ENCODE data around the gene COCH. TPM values are rescaled to one million over a fixed set of nuclear protein-coding genes. Genes with fewer than 3 reads are reported as not detected.

The COCH gene
- total RNA-seq (2014; rRNA removed; shearing (Covaris generic)), result 35.5 and 43.5 TPM in 2 replicates

- DNase-seq (ENCODE audit: low read depth), result peak; percentile 70
Observed at GRCh38 chr14:30874120-30874998, at the start of gene COCH. TSS of gene COCH (plus strand) at chr14:30874559. CDS start at chr14:30874939, 380 bp downstream.

DNA sequence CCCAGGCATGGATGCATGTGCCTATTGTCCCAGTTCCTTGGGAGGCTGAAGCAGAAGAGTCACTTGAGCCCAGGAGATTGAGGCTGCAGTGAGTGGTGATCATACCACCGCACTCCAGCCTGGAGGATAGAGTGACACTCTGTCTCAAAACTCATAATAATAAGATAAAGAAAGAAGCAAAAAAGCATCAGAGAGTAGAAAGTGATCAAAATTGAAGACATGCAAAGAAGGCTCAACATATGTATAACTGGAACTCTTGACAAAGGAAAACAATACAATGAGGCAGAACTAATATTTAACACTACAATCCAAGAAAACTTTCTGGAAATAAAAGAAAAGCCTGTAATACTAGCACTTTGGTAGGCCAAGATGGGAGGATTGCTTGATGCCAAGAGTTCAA, 48.3 kb upstream of the COCH start:
- no peak for DNase-seq (ENCODE audit: low read depth)

DNA sequence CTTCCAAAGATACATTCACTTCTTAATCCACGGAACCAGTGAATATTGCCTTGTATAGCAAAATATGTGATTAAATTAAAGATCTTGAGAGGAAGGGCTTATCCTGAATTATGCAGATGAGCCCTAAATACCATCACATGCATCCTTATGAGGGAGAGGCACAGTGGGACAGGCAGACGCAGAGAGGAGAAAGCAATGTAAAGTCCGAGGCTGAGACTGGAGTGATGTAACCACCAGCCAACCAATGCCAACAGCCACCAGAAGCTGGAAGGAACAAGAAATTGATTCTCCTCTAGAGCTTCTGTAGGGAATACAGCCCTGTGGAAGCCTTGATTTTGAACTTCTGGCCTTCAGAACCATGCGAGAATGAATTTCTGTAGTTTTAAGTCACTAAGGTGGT, 44.5 kb upstream of the COCH start:
- DNase-seq (ENCODE audit: low read depth), result no peak

DNA sequence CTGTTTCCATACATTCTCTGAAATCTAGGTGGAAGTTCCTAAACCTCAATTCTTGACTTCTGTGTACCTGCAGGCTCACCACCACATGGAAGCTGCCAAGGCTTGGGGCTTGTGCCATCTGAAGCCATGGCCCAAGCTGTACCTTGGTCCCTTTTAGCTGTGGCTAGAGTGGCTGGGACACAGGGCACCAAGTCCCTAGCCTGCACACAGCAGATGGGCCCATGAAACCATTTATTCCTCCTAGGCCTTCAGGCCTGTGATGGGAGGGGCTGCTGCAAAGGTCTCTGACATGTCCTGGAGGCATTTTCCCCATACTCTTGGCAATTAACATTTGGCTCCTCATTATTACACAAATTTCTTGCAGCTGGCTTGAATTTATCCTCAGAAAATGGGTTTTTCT, 40.0 kb upstream of the COCH start:
- no peak for DNase-seq (ENCODE audit: low read depth)

- no peak for DNase-seq (ENCODE audit: low read depth)
Observed at GRCh38 chr14:30838351-30838750, 36.0 kb upstream of the COCH start.

- DNase-seq (ENCODE audit: low read depth), result no peak
Observed at GRCh38 chr14:30840086-30840779, 34.1 kb upstream of the COCH start.

GRCh38 chr14:30842431-30842830, 31.9 kb upstream of the COCH start:
- DNase-seq (ENCODE audit: low read depth), result no peak

GRCh38 chr14:30848449-30849240, 25.7 kb upstream of the COCH start:
- DNase-seq (ENCODE audit: low read depth), result no peak

GRCh38 chr14:30849354-30849753, 25.0 kb upstream of the COCH start:
- DNase-seq (ENCODE audit: low read depth), result no peak

DNA sequence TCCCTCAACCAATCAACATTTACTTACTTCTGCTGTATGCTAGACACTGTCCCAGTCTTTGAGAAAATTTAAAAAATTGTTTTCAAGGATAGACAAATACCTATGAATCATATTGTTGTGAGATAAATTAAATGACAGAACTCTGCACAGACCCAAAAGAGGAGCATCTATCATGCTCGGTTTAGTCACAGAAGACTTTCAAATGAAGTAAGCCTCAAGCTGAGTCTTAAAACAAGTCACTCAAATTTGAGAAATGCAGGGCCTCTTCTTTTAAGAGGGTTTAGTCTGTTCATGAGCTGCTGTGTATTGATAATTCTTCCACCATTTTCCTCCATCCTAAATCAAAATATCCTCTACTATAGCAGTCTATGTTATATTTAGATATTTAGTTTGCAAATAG, 24.4 kb upstream of the COCH start:
- DNase-seq (ENCODE audit: low read depth), result no peak

DNA sequence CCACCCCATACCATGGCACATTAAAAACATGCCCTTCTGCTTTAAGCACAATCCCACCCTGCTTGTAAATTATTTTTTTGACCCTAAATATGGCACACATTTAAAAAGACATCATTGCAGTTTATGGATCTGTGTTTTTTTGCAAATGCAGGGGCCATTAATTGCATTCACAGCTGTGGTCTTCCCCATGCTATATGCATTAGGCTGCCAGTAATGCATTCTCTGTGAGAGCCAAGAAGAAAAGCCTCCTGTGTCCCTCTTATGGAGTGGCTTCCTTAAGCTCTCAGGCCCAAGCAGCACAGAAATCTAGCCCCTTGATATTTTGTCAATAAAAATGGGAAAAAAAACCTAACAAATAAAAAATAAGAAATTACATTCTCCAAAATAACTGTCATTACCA, 20.4 kb upstream of the COCH start:
- no peak for DNase-seq (ENCODE audit: low read depth)

- DNase-seq (ENCODE audit: low read depth), result no peak
Observed at GRCh38 chr14:30854492-30854891, 19.9 kb upstream of the COCH start.

DNA sequence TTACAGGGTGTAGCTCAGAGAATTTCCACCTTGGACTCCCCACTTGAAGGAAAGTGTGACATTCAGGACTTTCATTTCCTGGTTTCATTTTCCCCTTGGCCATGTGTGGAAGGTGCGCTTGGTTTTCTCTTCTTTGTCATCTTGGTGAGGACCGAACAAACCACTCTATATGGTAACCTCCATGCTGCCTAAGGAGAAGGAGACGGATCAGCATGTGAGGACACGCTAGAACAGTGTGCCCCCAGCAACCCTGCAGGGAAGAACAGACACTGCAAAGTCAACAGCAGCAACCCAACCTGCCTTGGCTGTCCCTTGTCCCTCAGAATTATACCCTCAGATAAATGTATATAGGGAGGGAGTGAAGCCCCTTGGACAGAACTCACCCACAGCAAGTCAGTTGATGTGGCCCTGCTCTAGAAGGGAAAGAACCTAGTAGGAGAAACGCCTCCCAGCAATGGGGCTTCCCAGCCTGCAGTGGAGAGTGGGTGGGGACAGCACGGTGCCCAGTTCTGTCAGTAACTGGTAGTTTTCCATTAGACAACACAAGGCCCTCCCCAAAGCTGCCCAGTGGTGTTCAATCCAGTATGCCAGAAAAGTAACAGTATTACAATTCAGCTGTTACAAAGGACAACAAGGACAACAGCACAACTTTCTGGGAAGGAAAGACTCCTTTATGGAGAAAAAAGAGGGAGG, 18.9 kb upstream of the COCH start:
- DNase-seq (ENCODE audit: low read depth), result no peak

DNA sequence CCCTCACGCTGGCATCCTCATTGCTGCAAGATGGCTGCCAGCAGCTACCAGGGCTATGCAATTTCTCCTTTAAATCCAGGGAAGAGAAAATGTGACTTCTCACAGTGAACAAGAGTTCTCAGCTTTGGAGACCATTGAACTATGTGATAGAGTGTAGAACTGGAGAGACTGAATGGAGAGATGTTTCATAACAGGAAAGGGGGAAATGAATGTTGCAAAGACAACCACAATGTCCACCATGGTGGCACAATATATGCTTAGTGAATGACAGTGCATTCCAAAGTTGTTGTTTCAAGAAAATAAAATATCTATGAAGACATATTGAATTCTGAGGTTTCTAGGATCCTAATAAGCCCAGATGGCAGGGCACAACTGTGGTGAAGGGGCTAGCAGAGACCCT, 13.2 kb upstream of the COCH start:
- no peak for DNase-seq (ENCODE audit: low read depth)

DNA sequence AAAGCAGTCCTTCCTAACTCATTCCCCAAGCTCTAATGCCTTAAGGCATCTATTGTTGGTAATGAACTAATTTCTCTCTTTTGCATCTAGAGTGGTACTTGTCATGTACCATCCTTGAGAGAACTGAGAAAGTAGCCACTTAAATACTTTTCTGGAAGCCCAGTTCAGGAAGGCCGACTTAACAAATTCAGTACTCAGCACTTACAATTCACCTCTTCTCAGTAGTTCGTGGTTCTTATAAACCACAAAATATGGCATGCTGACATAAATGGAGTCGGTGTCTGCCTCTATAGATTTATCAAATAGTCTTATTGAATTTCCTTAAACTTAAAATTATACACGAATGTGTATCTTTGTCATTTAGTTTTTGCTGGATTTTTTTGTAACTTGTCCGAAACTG, 9.4 kb upstream of the COCH start:
- DNase-seq (ENCODE audit: low read depth), result no peak

DNA sequence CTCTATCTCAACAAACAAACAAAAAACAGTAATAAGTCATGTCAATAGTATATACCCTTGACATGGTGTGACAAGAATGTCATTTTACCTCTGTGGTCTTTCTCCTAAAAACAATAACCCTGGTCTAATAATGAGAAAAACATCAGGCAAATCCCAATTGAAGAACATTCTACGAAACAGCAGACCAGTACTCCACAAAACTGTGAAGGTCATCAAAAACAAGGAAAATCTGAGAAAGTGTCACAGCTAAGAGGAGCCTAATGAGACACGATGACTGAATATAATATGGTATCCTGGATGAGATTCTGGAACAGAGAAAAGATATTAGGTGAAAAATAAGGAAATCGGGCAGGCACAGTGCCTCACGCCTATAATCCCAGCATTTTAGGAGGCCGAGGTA, 5.6 kb upstream of the COCH start:
- no peak for DNase-seq (ENCODE audit: low read depth)

- no peak for DNase-seq (ENCODE audit: low read depth)
Observed at GRCh38 chr14:30869551-30870155, 4.7 kb upstream of the COCH start.

DNA sequence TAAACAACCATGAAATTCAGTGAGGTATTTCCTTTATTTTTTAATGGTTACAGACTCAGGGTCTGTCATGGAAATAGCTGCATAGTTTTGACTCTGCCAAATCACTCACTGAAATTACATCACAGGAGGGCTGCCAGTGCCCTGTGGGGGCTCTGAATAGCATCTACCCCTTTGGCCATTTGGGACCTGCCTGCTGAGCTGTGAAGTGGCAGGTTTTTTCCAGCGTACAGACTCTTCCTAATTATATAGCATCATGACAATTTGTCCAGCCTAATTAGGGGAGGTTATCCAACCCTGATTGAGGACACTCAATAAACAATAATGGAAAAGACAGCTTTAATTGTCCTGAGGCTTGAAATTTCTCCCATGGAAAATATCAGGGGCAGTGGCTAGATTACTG, 1.8 kb upstream of the COCH start:
- no peak for DNase-seq (ENCODE audit: low read depth)

- no peak for DNase-seq (ENCODE audit: low read depth)
Observed at GRCh38 chr14:30873308-30874119, 845 bp upstream of the COCH start.

DNA sequence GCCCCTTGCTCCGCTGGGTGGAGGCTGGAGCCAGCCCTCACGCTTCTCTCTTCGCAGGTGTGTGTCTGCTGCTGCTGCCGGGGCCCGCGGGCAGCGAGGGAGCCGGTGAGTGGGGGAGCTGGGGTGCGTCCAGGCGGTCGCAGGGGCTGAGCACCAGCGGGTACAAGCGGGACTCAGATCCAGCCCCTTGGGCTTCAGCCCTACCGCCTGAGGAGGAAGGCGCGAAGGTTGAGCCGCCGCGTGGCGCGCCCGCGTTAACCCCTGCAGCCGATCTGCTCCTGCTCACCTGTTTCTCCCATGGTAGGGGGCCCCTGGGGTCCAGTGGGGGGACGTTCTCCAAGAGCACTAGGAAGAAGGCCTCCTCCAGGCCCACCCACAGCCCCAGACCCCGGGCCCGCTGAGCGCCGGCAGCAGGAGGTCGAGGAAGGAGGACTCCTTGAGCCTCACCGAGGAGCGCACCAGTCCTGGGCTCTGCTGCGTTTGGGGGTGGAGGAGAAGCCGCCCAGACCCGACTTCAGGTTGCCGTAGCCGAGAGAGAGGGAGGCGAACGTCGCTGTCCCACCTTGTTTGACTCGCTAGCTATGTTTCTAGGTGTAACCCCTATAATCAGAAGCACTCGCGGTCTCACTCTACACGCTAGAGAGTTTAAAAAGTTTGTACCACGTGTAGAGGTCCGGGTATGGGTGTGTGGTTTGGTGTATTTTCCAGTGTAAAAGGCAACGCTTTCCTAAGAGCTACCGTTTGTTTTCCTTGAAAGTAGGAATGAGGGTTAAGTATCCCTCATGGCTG, 834 bp downstream of the COCH start:
- peak; percentile 26 for DNase-seq (ENCODE audit: low read depth)
